K562 (cell line): Measurements from ENCODE around the gene TMED8. TPM values are rescaled to one million over a fixed set of nuclear protein-coding genes. Genes with fewer than 3 reads are reported as not detected.

Experiments
- ATAC-seq: fragments of 200-7000 bp; cut with Tn5 transposase; 3 replicates; pipeline ENCODE4 v1.9.1; 2020; ENCODE audit warnings: moderate library complexity
- BruUV-seq: library from RNA; stranded (reverse); fragments of 400-500 nt; replicated peaks from 2 replicates; lab custom pipeline; 2021; lab: Mats Ljungman, UMichigan
- CTCF ChIA-PET: fragments of 300-600 bp; formaldehyde crosslinking; extraction: SDS; loops from one replicate; lab custom pipeline; 2021; ENCODE audit warnings: low intra/inter-chr PET ratio; lab: Yijun Ruan, JAX
- POLR2A ChIA-PET: fragments of 300-600, 350-650 bp; sonication (Branson Sonifier 250); formaldehyde crosslinking; extraction: SDS; loops from one replicate; lab custom pipeline; 2021; ENCODE audit warnings: antibody characterized with exemption, inconsistent platforms; lab: Yijun Ruan, JAX
- DNase-seq, 4 experiments: peaks; one replicate each; pipeline versions ENCODE4 v3.0.0 to v3.0.0-alpha.2; 2011 to 2018; ENCODE audit warnings: low spot score in 3 of 4, mixed read lengths in 3 of 4; ENCODE audit errors: extremely low read depth in 1 of 4
- FAIRE-seq: peaks from 2 replicates; lab custom pipeline; 2011; peaks lifted over from hg19 to GRCh38; lab: Jason Lieb, UNC
- H2AFZ ChIP-seq: 2 replicates; pipeline ENCODE4 v1.6.0; 2011; ENCODE audit warnings: low read depth, low read length, control low read depth, inconsistent platforms
- H3K27ac ChIP-seq: fragments of 200-600 bp; 3 replicates; pipeline ENCODE4 v1.8.0; 2011; ENCODE audit warnings: low read depth, mild to moderate bottlenecking, control low read depth, inconsistent platforms, low read length, moderate library complexity, mixed read lengths; ENCODE audit errors: extremely low read depth
- H3K27me3 ChIP-seq, 2 experiments: fragments of 300-600 bp in 1 of 2; 2 replicates in 1 of 2; 3 replicates in 1 of 2; pipeline versions ENCODE4 v1.6.0 to v1.8.0; 2011; ENCODE audit warnings: inconsistent platforms in 2 of 2, low read length in 2 of 2, mild to moderate bottlenecking in 1 of 2, mixed read lengths in 1 of 2, moderate library complexity in 1 of 2; ENCODE audit not compliant: control insufficient read depth in 2 of 2, insufficient read depth in 2 of 2
- H3K36me3 ChIP-seq: fragments of 300-600 bp; 3 replicates; pipeline ENCODE4 v1.8.0; 2011; ENCODE audit warnings: mild to moderate bottlenecking, low read length, inconsistent platforms; ENCODE audit not compliant: control insufficient read depth, insufficient read depth
- H3K4me1 ChIP-seq, 2 experiments: fragments of 200-600 bp in 1 of 2; replicated peaks in 1 of 2; 2 replicates in 1 of 2; 3 replicates in 1 of 2; pipeline versions ENCODE4 v1.5.1 to v1.8.0; 2011; ENCODE audit warnings: inconsistent platforms in 2 of 2, low read length in 2 of 2, mild to moderate bottlenecking in 1 of 2, mixed read lengths in 1 of 2, moderate library complexity in 1 of 2; ENCODE audit not compliant: control insufficient read depth in 2 of 2, insufficient read depth in 2 of 2
- H3K4me2 ChIP-seq: 2 replicates; pipeline ENCODE4 v1.6.1; 2011; ENCODE audit warnings: low read length, control low read depth, inconsistent platforms, mixed read lengths; ENCODE audit not compliant: insufficient read depth
- H3K4me3 ChIP-seq: fragments of 200-600 bp; sonication (generic), shearing (Covaris generic); 2 replicates; pipeline ENCODE4 v1.5.1; 2016; ENCODE audit warnings: control low read depth, inconsistent platforms
- H3K79me2 ChIP-seq: fragments of 200-600 bp; 3 replicates; pipeline ENCODE4 v1.8.0; 2011; ENCODE audit warnings: low read length, inconsistent platforms; ENCODE audit not compliant: control insufficient read depth, insufficient read depth
- H3K9ac ChIP-seq, 2 experiments: 2 replicates each; pipeline versions ENCODE4 v1.6.0 to v1.6.1; 2011; ENCODE audit warnings: low read depth in 2 of 2, low read length in 2 of 2, control low read depth in 1 of 2, inconsistent platforms in 1 of 2, mild to moderate bottlenecking in 1 of 2, mixed read lengths in 1 of 2; ENCODE audit not compliant: insufficient read depth in 1 of 2
- H3K9me1 ChIP-seq: one replicate; pipeline ENCODE4 v1.6.0; 2011; ENCODE audit warnings: inconsistent platforms, mild to moderate bottlenecking, low read length, moderate library complexity; ENCODE audit not compliant: control insufficient read depth, insufficient read depth
- H3K9me3 ChIP-seq: replicated peaks from 2 replicates; pipeline ENCODE4 v1.5.1; 2011; ENCODE audit warnings: low read depth, low read length, inconsistent platforms; ENCODE audit not compliant: control insufficient read depth, insufficient read depth
- H4K20me1 ChIP-seq: replicated peaks from 2 replicates; pipeline ENCODE4 v1.6.1; 2011; ENCODE audit warnings: low read length, inconsistent platforms, mixed read lengths; ENCODE audit not compliant: control insufficient read depth, insufficient read depth
- BACH1 ChIP-seq: fragments of 200-800 bp; sonication (Bioruptor generic); IDR thresholded peaks from 2 replicates; pipeline ENCODE4 v1.6.1; 2016; ENCODE audit warnings: missing genetic modification characterization, missing compliant biosample characterization
- BRCA1 ChIP-seq, 2 experiments: fragments of 450-650 bp in 1 of 2; sonication (generic) in 1 of 2; formaldehyde crosslinking in 1 of 2; IDR thresholded peaks; 2 replicates each; pipeline versions ENCODE4 v1.5.0 to v1.6.1; 2017 to 2020; ENCODE audit warnings: mild to moderate bottlenecking in 1 of 2, missing genetic modification reagents in 1 of 2
- CCAR2 ChIP-seq: fragments of 200-400 bp; formaldehyde crosslinking; IDR thresholded peaks from 2 replicates; pipeline ENCODE4 v1.6.1; 2017; ENCODE audit warnings: mild to moderate bottlenecking, low read depth, low read length
- FOXM1 ChIP-seq, 2 experiments: fragments of 450-650 bp in 1 of 2; sonication (generic) in 1 of 2; formaldehyde crosslinking in 1 of 2; IDR thresholded peaks; 2 replicates each; pipeline versions ENCODE4 v1.6.1 to v1.9.0; 2017 to 2022; ENCODE audit warnings: low read depth in 2 of 2, mild to moderate bottlenecking in 2 of 2, missing genetic modification reagents in 1 of 2, moderate library complexity in 1 of 2
- HMG20B ChIP-seq: fragments of 250-450 bp; sonication (Bioruptor Pico); IDR thresholded peaks from 2 replicates; pipeline ENCODE4 v1.5.0; 2021; ENCODE audit warnings: mild to moderate bottlenecking
- MAFG ChIP-seq: fragments of 450-650 bp; conservative IDR thresholded peaks from 2 replicates; pipeline ENCODE4 v1.6.1; 2016; ENCODE audit warnings: missing genetic modification characterization, missing compliant biosample characterization
- NCOA1 ChIP-seq: fragments of 450-650 bp; IDR thresholded peaks from 2 replicates; pipeline ENCODE4 v1.6.1; 2016; ENCODE audit warnings: low read depth
- NCOR1 ChIP-seq: fragments of 450-650 bp; IDR thresholded peaks from 2 replicates; pipeline ENCODE4 v1.6.1; 2016; ENCODE audit warnings: mild to moderate bottlenecking, moderate library complexity
- POLR3G ChIP-seq: IDR thresholded peaks from 2 replicates; pipeline ENCODE4 v1.6.1; 2011; ENCODE audit not compliant: insufficient read length, insufficient replicate concordance; ENCODE audit errors: extremely low read depth
- SRSF1 ChIP-seq: fragments of 200-400 bp; formaldehyde crosslinking; IDR thresholded peaks from 2 replicates; pipeline ENCODE4 v1.6.1; 2017; ENCODE audit warnings: mild to moderate bottlenecking, low read depth, low read length, moderate library complexity
- ZBTB17 ChIP-seq: fragments of 450-650 bp; formaldehyde crosslinking; IDR thresholded peaks from 2 replicates; pipeline ENCODE4 v1.4.0; 2020; ENCODE audit warnings: mild to moderate bottlenecking
- ZKSCAN3 ChIP-seq: fragments of 250-450 bp; sonication (Bioruptor Pico); IDR thresholded peaks from 2 replicates; pipeline ENCODE4 v1.4.0; 2020
- ZNF175 ChIP-seq: fragments of 200-800 bp; sonication (Bioruptor generic); IDR thresholded peaks from 2 replicates; pipeline ENCODE4 v1.6.1; 2016; ENCODE audit warnings: low read depth, mild to moderate bottlenecking, missing genetic modification characterization, missing compliant biosample characterization
- ZNF778 ChIP-seq: fragments of 450-650 bp; formaldehyde crosslinking; IDR thresholded peaks from 2 replicates; pipeline ENCODE4 v1.4.0; 2020; ENCODE audit warnings: mild to moderate bottlenecking, moderate library complexity
- WGBS: fragments of 100-300 bp; shearing (Covaris generic); methylation state at CpG from one replicate; pipeline ENCODE4 v1.1.6; 2016; ENCODE audit warnings: low coverage, mixed read lengths; ENCODE audit not compliant: insufficient coverage; ENCODE audit errors: missing lambda C conversion rate; 5-methylcytosine and 5-hydroxymethylcytosine counted together
- in situ Hi-C: fragments of 300-500 bp; cut with MboI; formaldehyde crosslinking; loops from 4 replicates; pipeline ENCODE4 v1.15.0; 2018; ENCODE audit warnings: inconsistent platforms, mixed read lengths
- intact Hi-C: fragments of 100-400 bp; cut with micrococcal nuclease; formaldehyde crosslinking; loops from 2 replicates; pipeline ENCODE4 v1.14.2; 2022
- polyA plus RNA-seq, 8 experiments: library from polyadenylated mRNA; depleted of rRNA in 4 of 8; stranded (reverse) in 5 of 8; unstranded in 3 of 8; fragments of >200 nt; fragmentation: Nextera tagmentation in 2 of 8; fragmentation: Illumina TruSeq in 1 of 8; extraction: Ambion mirVana in 2 of 8; extraction: Trizol in 1 of 8; gene quantifications; 2 replicates each; pipeline versions ENCODE4 v1.2.1 to v1.2.3, GENCODE V29; 2011 to 2014; ENCODE audit warnings: inconsistent platforms in 1 of 8, missing spikeins in 1 of 8
- total RNA-seq, 7 experiments: library from RNA; depleted of rRNA in 6 of 7; stranded (reverse); fragments of >200 nt in 6 of 7; fragmentation: Illumina TruSeq in 2 of 7; extraction: Trizol in 2 of 7; gene quantifications; 2 replicates each; pipeline versions ENCODE4 v1.2.1 to v1.2.3, GENCODE V29; 2011 to 2021; ENCODE audit warnings: low replicate concordance in 1 of 7
- TF ChIP-seq, protein P1 (sequence below): fragments of 250-450 bp; sonication (Bioruptor Pico); IDR thresholded peaks from 2 replicates; pipeline ENCODE4 v1.6.1; 2021; ENCODE audit warnings: mild to moderate bottlenecking
- TF ChIP-seq, protein P2 (sequence below): IDR thresholded peaks from 2 replicates; pipeline ENCODE4 v1.6.1; 2012; ENCODE audit warnings: low read depth, low read length, improper control_type of control experiment, borderline replicate concordance

The TMED8 gene
- total and polyA plus RNA-seq, 9 of the 15 experiments (the other 6 are each of a cell fraction or from before 2014, with no cell fraction given) = 3.3 to 17.4 (median 12.0) TPM

DNA sequence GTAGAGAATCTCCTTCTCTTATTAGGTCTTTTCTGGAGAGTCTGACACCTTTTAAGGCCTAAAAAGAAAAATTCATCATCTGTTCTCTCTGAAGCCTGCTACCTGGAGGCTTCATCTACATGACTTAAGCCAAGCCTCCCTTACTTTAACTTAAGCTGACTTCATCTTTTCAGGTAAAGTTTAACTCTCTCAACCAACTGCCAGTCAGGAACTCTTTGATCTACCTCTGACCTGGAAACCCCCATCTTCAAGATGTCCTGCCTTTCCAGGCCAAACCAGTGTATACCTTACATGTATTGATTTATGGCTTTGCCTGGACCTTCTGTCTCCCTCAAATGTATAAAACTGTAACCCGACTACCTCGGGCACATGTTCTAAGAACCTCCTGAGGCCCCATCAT is 38.6 kb downstream of the TMED8 start (continued):
- TF ChIP-seq CCAR2 (no peak), FOXM1 (IDR thresholded peaks at IDR 0.05; ENCODE audit: low read depth) (no peak), FOXM1 (CRISPR knock-in tag; IDR thresholded peaks at IDR 0.05; ENCODE audit: low read depth) (no peak)

DNA sequence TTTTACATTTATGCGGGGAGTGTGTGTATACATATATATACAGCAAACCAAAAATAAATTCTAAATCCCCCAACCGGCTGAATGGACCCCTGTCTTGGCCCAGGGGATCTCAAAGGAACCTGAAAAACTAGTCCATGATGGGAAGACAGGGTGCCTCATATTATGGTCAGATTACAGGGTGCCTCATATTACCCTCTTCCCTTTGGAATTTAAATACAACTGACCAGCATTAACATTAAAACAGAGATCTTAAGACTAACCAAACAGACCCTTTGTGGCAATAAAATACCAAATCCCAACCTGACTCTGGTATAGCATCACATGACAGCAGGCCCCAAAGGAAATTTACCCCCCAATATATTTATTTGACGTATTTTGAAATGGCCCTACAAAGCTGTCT is 39.0 kb downstream of the TMED8 start:
- POLR2A ChIA-PET = no interaction called here
- no TSS peak for BruUV-seq
- no peak overlapping the region for H3K4me3 ChIP-seq
- H3K36me3 ChIP-seq = peaks cover 24% of the 10 kb centered on the region; the same call in 2 of the 3 replicates
- in situ Hi-C loops (no loop called here), intact Hi-C loops (no loop called here)
- no peak overlapping the region for H2AFZ ChIP-seq
- no peaks in the 10 kb centered on the region for H4K20me1 ChIP-seq
- FAIRE-seq (no peak), DNase-seq (no peak), ATAC-seq (no peak)
- WGBS = 68% methylated on average over 3 of the region's 3 CpGs
- peaks cover 0 to 5% of the 10 kb centered on the region in 2 experiments; a peak in 2 of 5 replicates for H3K4me1 ChIP-seq
- no peak overlapping the region for H3K9ac ChIP-seq
- CTCF ChIA-PET = no interaction called here
- no peaks in the 10 kb centered on the region for H3K27me3 ChIP-seq
- no peaks in the 10 kb centered on the region for H3K79me2 ChIP-seq
- no peaks in the 10 kb centered on the region for H3K9me1 ChIP-seq
- H3K9me3 ChIP-seq = no peaks in the 10 kb centered on the region
- no peak for TF ChIP-seq ZNF175 (CRISPR knock-in tag)
- TF ChIP-seq, protein P1, sequence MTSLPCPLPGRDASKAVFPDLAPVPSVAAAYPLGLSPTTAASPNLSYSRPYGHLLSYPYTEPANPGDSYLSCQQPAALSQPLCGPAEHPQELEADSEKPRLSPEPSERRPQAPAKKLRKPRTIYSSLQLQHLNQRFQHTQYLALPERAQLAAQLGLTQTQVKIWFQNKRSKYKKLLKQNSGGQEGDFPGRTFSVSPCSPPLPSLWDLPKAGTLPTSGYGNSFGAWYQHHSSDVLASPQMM = no peak
- TF ChIP-seq, protein P2, sequence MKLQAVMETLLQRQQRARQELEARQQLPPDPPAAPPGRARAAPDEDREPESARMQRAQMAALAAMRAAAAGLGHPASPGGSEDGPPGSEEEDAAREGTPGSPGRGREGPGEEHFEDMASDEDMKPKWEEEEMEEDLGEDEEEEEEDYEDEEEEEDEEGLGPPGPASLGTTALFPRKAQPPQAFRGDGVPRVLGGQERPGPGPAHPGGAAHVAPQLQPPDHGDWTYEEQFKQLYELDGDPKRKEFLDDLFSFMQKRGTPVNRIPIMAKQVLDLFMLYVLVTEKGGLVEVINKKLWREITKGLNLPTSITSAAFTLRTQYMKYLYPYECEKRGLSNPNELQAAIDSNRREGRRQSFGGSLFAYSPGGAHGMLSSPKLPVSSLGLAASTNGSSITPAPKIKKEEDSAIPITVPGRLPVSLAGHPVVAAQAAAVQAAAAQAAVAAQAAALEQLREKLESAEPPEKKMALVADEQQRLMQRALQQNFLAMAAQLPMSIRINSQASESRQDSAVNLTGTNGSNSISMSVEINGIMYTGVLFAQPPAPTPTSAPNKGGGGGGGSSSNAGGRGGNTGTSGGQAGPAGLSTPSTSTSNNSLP = no peak
- TF ChIP-seq SRSF1 = no peak
- TF ChIP-seq HMG20B (CRISPR knock-in tag) = no peak
- no peak for TF ChIP-seq ZBTB17
- no peak for TF ChIP-seq BRCA1 (IDR thresholded peaks at IDR 0.05)
- no peak for TF ChIP-seq BRCA1 (CRISPR knock-in tag; IDR thresholded peaks at IDR 0.05)
- TF ChIP-seq ZNF778 (CRISPR knock-in tag) = no peak
- TF ChIP-seq BACH1 (tag) = no peak
- TF ChIP-seq NCOA1 = no peak
- TF ChIP-seq NCOR1 = no peak
- TF ChIP-seq MAFG = no peak
- TF ChIP-seq POLR3G = no peak
- no peak for TF ChIP-seq ZKSCAN3
- H3K4me2 ChIP-seq = no peak overlapping the region
- no peak overlapping the region for H3K27ac ChIP-seq
